HG02973 (cell line): ENCODE results near the gene SCTR.

Experiments used
- ATAC-seq: cut with Tn5 transposase; IDR thresholded peaks from one replicate; pipeline ENCODE4 v1.9.1; 2021; ENCODE audit warnings: moderate library complexity; ENCODE audit not compliant: unreplicated experiment

Gene SCTR

DNA sequence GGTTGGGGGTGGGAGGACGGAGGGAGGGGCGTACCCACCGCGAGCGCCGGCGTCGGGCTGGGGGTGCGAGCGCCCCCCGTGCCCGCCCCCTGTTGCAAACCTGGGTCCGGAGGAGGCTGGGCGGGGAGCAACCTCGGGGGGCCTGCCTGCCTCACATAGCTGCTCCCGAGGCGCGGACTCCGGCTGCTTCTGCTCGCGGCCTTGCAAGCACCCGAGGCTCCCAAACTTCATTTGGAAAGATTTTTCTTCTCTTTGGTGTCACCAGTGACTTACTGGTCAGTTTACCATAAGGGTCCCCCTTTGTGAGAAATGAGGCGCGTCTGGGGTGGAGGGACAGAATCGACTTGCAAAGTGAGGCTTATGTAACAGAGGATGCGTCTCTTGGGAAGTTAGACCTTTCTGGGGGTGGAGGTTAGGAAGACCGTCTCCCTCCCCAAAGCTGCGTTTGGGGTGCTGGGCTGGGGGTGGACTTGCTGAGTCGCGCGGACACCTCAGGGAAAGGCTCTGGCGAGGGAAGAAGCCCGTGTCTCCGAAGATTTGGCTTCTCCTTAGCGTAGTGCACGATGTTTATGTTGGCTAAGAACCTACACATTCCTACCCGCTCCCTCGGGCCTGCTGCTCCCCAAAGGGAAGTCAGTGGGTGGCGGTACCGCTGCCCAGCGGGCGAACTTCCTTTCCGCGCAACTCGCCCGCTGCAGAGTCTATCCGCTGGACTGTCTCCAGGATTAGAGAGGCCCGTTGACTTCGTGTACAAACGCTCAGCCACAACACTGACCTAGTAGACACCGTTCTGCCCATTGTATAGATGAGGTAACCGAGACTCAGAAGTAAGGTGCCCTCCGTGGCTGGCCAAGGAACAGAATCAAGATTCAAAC, 92.1 kb downstream of the SCTR start:
- ATAC-seq, result no peak

DNA sequence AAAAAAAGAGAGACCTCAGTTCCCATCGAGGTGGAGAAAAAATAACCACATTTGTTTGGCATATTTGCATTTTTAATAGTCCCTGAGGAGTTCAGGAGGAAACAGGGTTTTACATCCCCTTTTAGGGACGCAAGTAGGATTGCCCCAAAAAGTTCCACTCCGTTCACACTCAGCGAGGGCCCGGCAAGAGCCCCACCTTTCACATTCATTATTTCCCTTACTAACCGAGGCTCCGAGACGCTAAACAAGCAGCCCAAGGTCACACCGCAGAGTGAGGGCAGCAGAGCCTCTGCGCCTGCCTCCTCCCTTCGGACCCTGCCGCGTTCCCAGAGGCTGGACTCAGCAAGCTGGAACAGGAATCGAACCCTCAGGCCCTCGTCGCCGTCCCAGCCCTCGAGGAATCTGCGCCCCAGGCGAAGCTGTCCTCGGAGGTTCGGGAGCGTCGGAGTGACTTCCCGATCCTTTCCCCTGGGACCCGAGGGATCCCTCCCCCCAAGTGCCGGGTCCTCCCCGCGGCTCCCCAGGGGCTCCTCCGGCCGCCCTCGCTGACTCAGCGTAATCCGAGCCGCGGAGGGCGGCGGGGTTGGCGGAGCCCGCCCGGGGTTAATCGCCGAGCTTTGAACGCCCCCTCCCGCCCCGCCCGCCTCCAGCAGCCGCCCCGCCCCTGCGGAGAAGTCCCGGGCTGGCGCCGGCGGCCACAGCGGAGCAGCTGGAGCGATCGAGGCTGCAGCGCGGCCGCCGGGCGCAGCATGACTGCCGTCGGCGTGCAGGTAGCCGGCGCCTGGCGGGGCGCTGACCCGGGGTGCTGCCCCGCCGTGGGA, 92.9 kb downstream of the SCTR start, which contains the start of gene TMEM37:
Gene TMEM37, plus strand, starts transcription at position 700 of the 821 bp plus-strand sequence. Its CDS starts 50 bp downstream, at position 750.
- ATAC-seq, result peak; percentile 52

DNA sequence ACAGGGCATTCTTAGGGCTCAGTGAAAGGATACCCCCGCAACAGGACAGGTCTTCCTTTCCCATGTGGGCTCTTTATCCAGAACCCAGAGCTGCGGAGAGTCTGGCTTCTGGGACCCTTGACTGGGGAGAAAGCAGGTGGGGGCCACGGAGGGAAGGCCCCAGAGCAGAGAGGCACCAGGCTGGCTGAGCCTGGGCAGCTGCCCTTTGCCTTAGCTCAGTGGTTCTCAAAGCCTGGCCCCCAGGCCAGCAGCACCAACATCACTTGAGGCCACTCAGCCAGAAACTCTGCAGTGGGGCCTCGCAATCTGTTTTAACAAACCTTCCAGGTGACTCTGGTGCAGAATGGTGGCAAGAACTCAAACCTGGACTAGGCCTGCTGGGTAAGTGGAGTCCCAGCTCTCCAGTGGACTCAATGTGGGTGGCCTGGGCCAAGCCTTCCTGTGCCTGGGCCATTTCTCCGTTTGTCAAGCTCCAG, 94.2 kb downstream of the SCTR start:
- ATAC-seq, result no peak

DNA sequence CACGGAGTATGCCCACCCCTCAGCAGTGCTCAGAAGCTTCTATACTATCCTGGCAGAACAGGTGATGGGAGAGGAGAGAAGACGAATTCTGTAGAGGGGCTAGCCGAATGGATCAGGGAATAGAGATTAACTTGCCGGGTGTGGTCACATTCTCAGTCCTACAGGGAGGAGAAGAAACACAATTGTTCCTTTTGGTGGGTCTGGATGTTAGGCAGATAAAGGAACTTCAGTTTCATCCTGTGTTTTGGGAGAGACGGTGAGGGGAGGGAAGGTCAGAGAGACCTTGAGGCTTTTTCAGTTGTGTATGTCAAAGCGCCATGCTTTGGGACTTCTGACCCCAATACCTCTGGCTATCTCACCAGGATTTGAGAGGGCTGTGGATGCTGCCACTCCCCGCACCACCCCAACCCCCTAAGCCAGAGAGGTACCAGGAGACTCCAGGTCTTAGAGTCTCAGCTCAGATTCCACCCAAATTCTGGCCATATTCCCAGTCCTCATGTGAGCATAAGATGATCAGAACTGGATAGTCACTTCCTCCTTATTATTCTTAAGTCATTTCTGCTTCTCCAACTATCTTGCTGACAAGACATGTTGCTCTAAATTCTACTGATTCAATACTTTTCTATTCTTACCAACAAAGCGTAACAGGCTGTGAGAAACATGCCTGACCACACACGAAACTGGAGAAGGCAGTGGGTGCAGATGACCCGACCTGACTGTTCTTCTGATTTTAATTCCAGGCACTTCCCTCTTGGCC, 94.9 kb downstream of the SCTR start:
- no peak for ATAC-seq

DNA sequence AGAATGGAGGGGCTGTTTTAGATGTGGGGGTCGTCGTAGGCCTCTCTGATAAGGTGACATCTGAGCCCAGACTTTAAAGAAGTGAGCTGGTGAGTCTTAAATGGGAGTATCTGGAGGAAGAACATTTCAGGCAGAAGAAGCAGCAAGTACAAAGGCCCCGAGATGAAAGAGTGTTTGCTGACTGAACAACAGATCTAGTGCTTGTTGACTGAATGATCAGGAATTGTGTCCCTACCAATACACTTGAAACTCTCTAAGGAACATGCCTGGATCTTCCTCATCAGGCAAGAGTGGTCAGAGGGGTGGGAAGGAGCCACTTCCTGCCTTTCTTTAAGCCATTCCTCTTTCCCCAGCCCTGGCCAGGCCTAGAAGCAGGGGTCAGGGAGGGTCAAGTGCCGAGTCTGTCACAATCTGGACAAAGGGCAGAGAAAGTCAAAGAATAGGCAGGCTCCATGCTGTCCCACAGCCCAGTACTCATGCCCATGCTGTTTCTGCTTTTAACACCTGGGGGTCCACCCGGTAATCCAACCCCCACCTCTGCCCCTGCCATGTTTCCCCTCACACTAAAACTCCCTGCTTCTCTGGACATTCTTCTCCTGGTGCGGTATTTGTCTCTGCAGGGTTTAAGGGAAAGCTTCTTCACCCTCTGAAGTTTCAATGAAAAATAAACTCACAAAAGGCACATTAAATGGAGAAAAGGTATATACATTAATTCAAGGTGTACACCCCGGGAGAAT, 95.6 kb downstream of the SCTR start:
- ATAC-seq, result no peak

DNA sequence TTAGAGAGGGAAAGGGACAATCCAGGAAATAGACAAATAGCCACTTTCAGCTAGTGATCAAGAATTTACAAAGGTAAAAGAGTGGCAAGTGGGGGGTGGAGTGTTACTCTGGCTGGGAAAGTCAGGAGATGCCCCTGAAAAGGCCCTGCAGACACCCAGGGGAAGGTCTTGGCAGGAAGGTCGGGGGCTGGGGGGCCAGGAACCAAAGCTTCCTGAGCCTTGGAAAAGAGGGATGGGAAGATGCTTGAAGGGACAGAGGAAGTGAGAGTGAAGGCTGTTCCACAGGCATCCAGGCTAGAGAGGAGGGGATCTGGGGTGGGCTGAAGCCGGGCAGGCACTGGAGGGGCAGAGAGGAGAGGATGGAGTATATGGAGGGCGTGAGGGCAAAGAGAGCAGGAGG, 96.5 kb downstream of the SCTR start:
- ATAC-seq, result no peak

DNA sequence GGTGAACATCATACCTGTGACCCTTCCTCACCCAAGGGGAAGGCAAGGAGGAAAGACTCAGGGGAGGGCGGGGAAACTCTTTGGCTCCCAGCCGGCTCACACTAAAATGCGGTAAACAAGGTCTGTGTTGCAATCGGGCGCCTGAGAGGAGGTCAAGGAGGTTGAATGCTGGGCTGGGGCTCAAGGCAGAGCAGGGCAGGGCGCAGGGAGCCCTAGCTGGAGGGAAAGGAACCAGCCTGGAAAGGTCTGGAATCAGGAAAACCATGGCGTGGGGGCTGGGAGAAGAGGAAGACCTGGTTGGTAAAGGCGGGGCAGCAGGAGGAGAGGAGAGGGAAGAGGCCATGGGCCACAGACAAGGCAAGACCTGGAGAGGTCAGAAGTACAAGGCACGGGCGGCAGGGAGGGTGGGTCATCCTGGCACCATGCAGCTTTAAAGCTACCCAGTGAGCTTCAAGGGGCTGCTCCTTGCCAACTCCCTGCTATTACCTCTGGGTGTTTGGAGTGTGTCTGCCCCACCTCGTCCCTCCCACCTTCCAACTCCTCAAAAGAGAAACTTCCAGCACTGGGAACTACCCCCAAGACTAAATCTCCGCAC, 97.4 kb downstream of the SCTR start:
- no peak for ATAC-seq

DNA sequence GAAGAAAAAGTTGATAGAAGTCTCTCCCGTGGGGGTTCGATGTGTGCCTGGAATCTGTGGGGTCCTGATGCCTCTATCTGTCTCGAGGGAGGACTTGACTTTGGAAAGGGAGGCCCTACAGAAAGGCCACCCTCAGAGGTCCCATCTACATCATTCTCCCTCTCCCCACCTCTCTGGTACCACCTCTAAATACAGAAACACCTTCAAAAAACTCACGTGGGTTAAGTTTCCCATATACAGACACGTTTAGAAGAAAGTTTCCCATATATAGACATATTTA, 97.9 kb downstream of the SCTR start:
- ATAC-seq, result no peak

DNA sequence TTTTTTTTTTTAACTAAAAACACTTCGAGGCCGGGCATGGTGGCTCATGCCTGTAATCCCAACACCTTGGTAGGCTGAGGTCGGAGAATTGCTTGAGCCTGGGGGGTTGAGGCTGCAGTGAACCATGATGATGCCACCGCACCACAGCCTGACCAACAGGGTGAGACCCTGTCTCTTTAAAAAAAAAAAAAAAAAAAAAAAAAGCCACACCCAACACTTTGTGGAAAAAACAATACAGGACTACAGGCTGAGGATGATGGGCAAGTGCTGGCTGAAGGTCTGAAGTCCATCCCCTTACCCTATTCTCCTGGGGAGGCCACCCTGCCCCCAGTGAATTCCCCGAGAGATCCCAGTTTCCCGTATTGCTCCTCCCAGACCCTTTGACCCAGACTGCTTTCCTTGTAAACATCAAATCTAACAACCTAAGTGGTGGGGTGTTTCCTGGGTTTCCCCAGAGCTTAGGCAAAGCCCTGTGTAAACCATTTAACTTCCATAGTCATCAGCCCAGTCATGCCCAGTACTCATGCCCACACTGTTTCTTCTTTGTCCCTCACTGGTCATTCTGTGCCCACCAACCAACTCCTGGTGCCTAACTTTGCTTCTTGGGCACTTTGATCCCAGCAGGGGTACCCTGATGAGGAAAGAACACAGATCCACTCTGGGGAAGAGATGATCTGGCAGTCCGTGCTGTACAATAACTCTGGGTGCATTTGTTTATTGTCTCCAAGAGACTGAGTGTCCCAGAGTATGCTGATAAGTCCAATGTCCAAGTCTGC, 98.5 kb downstream of the SCTR start:
- ATAC-seq, result no peak

DNA sequence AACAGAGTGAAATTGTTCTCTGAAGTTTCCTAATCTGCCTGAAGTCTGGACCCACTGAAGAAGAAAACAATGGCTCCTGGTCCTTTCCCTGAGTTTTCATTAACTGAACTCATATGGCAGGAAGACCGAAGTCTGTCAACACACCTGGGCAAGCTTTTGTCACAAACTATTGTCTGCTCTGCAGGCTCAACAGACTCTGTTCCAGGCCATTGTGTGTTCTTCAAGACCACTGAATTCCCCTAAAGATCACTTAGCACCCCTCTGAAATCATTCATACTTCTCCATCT, 99.2 kb downstream of the SCTR start:
- ATAC-seq, result no peak

DNA sequence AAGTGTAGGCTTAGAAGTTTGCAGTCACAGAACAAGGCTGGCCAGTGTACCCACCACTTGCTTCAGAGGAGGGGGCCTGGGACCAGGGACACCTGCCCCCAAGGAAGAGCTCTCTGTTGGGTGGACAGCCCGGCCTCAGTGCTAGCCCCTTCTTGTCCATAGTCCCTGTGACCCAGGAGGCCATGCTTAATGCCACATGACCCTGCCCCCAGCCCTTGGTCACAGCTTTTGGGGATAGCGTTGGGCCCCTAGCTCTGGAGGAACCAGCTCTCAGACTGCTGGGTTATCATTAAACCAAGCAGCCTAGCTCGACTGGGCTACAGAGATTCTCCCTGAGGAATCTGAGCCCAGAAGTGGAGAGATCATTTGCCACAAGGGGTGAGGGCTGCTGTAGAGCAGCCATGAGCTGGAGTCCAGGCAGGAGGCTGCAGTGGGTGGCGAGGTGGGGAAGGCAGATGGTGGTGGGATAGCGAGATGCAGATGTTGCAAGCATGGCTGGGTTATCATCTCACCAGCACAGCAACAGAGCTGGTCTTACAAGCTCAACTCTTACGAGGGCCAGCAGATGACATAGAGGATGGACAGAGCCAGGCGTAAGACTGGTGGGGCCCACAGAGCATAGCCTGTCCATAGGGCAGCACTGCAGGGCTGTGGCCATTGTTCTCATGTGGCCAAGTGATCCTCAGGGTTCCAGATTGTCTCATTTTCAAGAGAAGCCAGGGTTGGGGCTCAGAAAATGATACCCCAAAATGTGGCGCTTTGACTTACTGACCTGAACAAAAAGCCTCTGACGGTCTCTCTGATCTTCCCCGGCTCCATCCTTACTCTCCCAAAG, 99.8 kb downstream of the SCTR start:
- ATAC-seq, result no peak

DNA sequence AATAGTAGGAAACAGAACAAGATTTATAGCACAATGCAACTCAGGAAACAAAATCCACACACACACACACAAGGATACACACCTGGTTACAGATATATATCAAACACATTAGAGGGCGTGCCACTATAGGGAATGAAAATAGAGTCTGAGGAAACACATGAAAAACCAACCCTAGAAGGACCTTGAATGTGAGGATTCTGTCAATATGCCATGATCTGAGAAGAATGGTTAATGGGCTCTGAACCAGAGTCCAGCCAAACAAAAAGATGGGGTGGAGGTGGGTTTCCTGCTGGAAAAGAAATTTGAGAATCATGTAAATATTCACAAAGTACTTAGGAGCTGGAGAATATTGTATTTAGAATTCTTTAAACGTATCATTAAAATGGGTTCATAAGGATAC, 100.5 kb downstream of the SCTR start:
- no peak for ATAC-seq

DNA sequence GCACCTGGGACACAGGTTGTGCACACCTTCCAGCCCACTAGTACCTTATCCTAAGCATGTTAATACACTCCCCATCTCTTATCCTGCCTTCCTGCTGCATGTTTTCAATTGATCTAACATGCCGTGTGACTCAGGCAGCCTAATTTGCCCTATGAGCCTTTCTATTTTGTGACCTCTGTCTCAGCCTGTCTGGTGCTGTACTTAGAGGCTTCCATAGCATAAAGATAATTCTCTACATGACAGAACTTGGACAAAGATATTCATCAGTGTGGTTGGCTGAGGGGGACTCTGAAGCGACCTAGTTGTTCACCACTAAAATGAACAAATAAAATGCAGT, 101.2 kb downstream of the SCTR start:
- no peak for ATAC-seq

DNA sequence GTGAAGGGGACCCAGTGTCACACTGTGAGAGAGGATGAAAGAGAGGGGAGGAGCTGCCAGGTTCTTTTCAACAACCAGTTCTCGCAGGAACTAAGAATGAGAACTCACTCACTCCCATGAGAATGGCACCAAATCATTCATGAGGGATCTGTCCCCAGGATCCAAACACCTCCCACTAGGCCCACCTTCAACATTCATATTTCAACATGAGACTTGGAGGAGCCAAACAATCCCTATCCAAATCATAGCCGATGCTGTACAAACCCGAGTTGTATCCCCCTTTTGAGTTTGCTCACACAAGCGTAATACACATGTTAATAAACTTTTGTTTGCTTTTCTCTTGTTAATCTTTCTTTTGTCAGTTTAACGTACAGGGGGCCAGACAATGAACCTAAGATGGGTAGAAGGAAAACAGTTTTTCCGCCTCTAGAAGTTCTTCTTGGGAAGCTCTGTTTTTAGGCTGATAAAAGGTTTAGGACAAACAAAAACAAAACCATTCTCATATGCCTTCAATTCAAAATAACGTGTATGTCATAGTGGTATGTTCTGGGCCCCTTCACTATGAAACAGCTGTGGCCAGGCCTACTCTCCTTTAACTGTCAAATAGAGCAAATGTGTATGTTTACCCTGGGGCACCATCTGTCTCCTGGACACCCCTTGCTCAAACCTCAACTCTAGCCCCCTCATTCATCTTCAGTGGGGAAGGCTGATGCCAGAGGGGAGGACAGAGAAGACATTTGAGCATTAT, 101.7 kb downstream of the SCTR start:
- no peak for ATAC-seq

DNA sequence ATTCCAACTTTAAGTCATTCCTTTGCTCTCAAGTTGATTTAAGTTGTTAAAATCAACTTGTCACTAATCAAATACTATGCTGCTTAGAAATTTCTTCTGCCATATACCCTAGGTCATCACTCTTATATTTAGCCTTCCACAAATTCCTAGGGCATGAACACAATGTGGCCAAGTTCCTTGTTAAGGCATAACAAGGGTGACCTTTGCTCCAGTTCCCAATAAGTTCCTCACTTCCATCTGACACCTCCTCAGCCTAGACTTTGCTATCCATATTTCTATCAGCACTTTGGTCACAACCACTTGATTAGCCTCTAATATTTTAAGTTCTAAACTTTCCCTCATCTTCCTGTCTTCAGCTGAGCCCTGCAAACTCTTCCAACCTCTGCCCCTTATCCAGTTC, 102.5 kb downstream of the SCTR start:
- ATAC-seq, result no peak

DNA sequence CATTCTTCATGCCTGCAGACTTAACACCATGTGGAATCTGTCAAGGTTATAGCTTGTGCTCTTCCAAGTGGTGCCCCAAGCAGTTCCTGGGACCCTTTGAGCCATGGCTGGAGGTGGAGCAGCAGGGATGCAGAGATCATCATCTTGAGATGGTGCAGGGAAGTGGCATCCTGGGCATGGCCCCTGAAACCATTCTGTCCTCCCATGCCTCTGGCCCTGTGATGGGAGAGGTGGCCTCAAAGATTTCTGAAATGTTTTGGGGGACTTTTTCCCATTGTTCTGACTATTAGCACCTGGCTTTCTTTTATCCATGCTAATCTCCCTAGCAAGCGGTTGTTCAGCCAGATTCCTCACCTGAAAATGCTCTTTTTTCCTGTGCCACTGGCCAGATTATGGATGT, 103.0 kb downstream of the SCTR start:
- no peak for ATAC-seq

DNA sequence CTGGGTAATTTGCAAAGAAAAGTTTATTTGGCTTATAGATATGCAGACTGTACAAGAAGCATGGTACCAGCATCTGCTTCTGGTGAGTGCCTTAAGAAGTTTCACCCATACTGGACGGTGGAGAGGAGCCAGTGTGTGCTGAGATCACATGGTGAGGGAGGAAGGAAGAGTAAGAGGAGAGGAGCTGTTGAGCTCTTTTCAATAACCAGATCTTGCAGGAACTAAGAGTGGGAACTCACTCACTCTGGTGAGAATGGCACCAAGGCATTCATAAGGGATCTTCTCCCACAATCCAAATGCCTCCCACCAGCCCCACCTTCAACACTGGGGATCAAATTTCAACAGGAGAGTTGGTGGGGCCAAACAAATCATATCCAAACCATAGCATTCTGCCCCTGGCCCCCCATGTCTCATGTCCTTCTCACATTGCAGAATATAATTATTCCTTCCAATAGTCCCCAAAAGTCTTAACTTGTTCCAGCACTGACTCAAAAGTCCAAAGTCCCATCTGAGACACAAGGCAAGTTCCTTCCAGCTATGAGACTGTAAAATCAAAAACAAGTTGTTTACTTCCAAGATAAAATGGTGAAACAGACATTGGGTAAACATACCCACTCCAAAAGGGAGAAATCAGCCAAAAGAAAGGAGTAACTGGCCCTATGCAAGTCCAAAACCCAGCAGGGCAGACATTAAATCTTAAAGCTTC, 104.3 kb downstream of the SCTR start:
- ATAC-seq, result no peak

DNA sequence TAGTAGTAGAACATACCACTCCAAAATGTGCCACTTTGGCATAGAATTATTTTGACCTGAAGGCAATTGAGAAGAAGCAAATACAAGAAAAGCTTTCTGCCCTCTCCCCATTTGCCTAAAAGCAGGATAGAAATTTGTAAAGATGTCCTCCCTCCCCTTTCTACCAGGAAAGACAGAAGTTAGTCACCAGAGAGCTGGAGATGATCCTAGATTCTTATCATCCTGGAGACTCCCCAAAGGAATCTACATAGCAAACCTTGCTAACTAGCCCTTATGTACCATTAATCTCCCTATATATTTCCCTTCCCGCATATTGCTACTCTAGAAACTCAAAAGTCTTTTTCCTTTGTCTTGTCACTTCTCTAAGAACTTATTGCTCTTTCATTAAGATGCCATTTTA, 105.2 kb downstream of the SCTR start:
- no peak for ATAC-seq
